HepG2 (cell line): ENCODE results near the gene TMCC2. TPM values are rescaled to one million over a fixed set of nuclear protein-coding genes. Genes with fewer than 3 reads are reported as not detected.

Experiments used
- ATAC-seq: fragments of 200-7000 bp; cut with Tn5 transposase; 3 replicates; pipeline ENCODE4 v1.9.1; 2020; ENCODE audit warnings: mild to moderate bottlenecking, moderate library complexity
- BruUV-seq: library from RNA; stranded (reverse); fragments of 400-500 nt; replicated peaks from 2 replicates; lab custom pipeline; 2021; lab: Mats Ljungman, UMichigan
- CTCF ChIA-PET: fragments of 300-600 bp; formaldehyde crosslinking; extraction: SDS; loops from one replicate; lab custom pipeline; 2021; ENCODE audit warnings: low total read pairs, inconsistent platforms, low intra/inter-chr PET ratio; lab: Yijun Ruan, JAX
- POLR2A ChIA-PET: fragments of 350-600 bp; sonication (Branson Sonifier 250); formaldehyde crosslinking; loops from one replicate; lab custom pipeline; 2020; ENCODE audit warnings: antibody characterized with exemption, inconsistent platforms; lab: Yijun Ruan, JAX
- DNase-seq: peaks from one replicate; pipeline ENCODE4 v3.0.0-alpha.2; 2015; ENCODE audit warnings: low spot score
- FAIRE-seq: peaks from 3 replicates; lab custom pipeline; 2011; peaks lifted over from hg19 to GRCh38; lab: Jason Lieb, UNC
- H2AFZ ChIP-seq: one replicate; pipeline ENCODE4 v1.6.1; 2011; ENCODE audit warnings: low read length, inconsistent platforms
- H3K27ac ChIP-seq: fragments of 300-600 bp; 3 replicates; pipeline ENCODE4 v1.8.0; 2011; ENCODE audit warnings: mixed run types, mild to moderate bottlenecking, mixed read lengths, low read length, inconsistent platforms; ENCODE audit not compliant: insufficient read depth; ENCODE audit errors: extremely low read length
- H3K27me3 ChIP-seq, 2 experiments: fragments of 200-600 bp in 1 of 2; 2 replicates in 1 of 2; 3 replicates in 1 of 2; pipeline versions ENCODE4 v1.6.0 to v1.8.0; 2011; ENCODE audit warnings: low read length in 2 of 2, mild to moderate bottlenecking in 2 of 2, moderate library complexity in 2 of 2, inconsistent platforms in 1 of 2; ENCODE audit not compliant: insufficient read depth in 2 of 2, control insufficient read depth in 1 of 2
- H3K36me3 ChIP-seq, 2 experiments: fragments of 200-600 bp in 1 of 2; replicated peaks in 1 of 2; 2 replicates in 1 of 2; 3 replicates in 1 of 2; pipeline versions ENCODE4 v1.5.1 to v1.8.0; 2011; ENCODE audit warnings: low read length in 2 of 2, inconsistent platforms in 1 of 2; ENCODE audit not compliant: insufficient read depth in 2 of 2, control insufficient read depth in 1 of 2
- H3K4me1 ChIP-seq: 2 replicates; pipeline ENCODE4 v1.5.1; 2012; ENCODE audit warnings: low read length, inconsistent platforms; ENCODE audit not compliant: insufficient read depth
- H3K4me2 ChIP-seq: 2 replicates; pipeline ENCODE4 v1.6.0; 2011; ENCODE audit warnings: low read depth, low read length, inconsistent platforms
- H3K4me3 ChIP-seq, 3 experiments: fragments of 200-600 bp in 1 of 3; sonication (generic), shearing (Covaris generic) in 1 of 3; replicated peaks in 1 of 3; 2 replicates each; pipeline ENCODE4 v1.5.1; 2011 to 2016; ENCODE audit warnings: low read length in 3 of 3, inconsistent platforms in 2 of 3, low read depth in 2 of 3, mild to moderate bottlenecking in 2 of 3, control low read depth in 1 of 3, mixed read lengths in 1 of 3; ENCODE audit not compliant: insufficient read depth in 1 of 3
- H3K79me2 ChIP-seq: one replicate; pipeline ENCODE4 v1.6.1; 2011; ENCODE audit warnings: low read length, inconsistent platforms; ENCODE audit not compliant: insufficient read depth
- H3K9ac ChIP-seq: 2 replicates; pipeline ENCODE4 v1.6.0; 2011; ENCODE audit warnings: mild to moderate bottlenecking, low read depth, low read length, inconsistent platforms; ENCODE audit not compliant: insufficient read depth
- H3K9me3 ChIP-seq: 2 replicates; pipeline ENCODE4 v1.5.1; 2012; ENCODE audit warnings: mild to moderate bottlenecking, low read length
- H4K20me1 ChIP-seq: 2 replicates; pipeline ENCODE4 v1.6.0; 2011; ENCODE audit warnings: inconsistent platforms, mild to moderate bottlenecking, low read length, moderate library complexity; ENCODE audit not compliant: insufficient read depth
- ATF7-NPFF ChIP-seq: sonication (generic); formaldehyde crosslinking; IDR thresholded peaks from 2 replicates; pipeline ENCODE4 v1.8.1; 2023; ENCODE audit warnings: mild to moderate bottlenecking, low read depth, missing genetic modification reagents, moderate library complexity
- HNRNPK ChIP-seq: fragments of 200-400 bp; formaldehyde crosslinking; IDR thresholded peaks from 2 replicates; pipeline ENCODE4 v1.6.1; 2018; ENCODE audit warnings: low read length, low read depth, moderate library complexity, mild to moderate bottlenecking; ENCODE audit not compliant: poor library complexity, severe bottlenecking
- NCOA2 ChIP-seq: sonication (generic); formaldehyde crosslinking; IDR thresholded peaks from 2 replicates; pipeline ENCODE4 v1.8.0; 2022; ENCODE audit warnings: inconsistent platforms
- ZFP1 ChIP-seq: IDR thresholded peaks from 2 replicates; pipeline ENCODE4 v1.6.1; 2016
- ZNF343 ChIP-seq: sonication (generic); formaldehyde crosslinking; IDR thresholded peaks from 2 replicates; pipeline ENCODE4 v1.4.0; 2020; ENCODE audit warnings: mild to moderate bottlenecking, missing genetic modification reagents
- ZNF468 ChIP-seq: sonication (generic); formaldehyde crosslinking; IDR thresholded peaks from 2 replicates; pipeline ENCODE4 v1.8.0; 2022; ENCODE audit warnings: mild to moderate bottlenecking, moderate library complexity, missing genetic modification reagents
- ZNF562 ChIP-seq: sonication (generic); formaldehyde crosslinking; IDR thresholded peaks from 2 replicates; pipeline ENCODE4 v1.8.0; 2022; ENCODE audit warnings: missing genetic modification reagents, borderline replicate concordance
- WGBS: methylation state at CpG from one replicate; pipeline ENCODE4 v1.1.6; 2017; ENCODE audit warnings: low lambda C conversion rate; 5-methylcytosine and 5-hydroxymethylcytosine counted together
- in situ Hi-C: cut with HindIII; loops from 2 replicates; pipeline ENCODE4 v1.10.0; 2017; ENCODE audit warnings: low pct_unique_long_range_greater_than_20kb; ENCODE audit not compliant: extremely low pct_ligation_motif_present
- intact Hi-C: fragments of 100-400 bp; cut with micrococcal nuclease; formaldehyde crosslinking; loops from one replicate; pipeline ENCODE4 v1.10.0; 2022; ENCODE audit not compliant: unreplicated experiment
- polyA plus RNA-seq, 8 experiments: library from polyadenylated mRNA; depleted of rRNA in 3 of 8; stranded (reverse) in 7 of 8; unstranded in 1 of 8; fragments of >200 nt; fragmentation: Illumina TruSeq in 4 of 8; extraction: Trizol in 4 of 8; gene quantifications; 2 replicates each; pipeline versions ENCODE4 v1.2.1 to v1.2.3, GENCODE V29; 2011 to 2016; ENCODE audit warnings: low read depth in 4 of 8, missing spikeins in 1 of 8, mixed read lengths in 1 of 8; ENCODE audit not compliant: insufficient read depth in 1 of 8
- total RNA-seq, 5 experiments: library from RNA; depleted of rRNA; stranded (reverse); fragments of >200 nt; fragmentation: Illumina TruSeq; extraction: Trizol; gene quantifications; 2 replicates each; pipeline ENCODE4 v1.2.3, GENCODE V29; 2016; ENCODE audit warnings: low read depth in 1 of 5
- TF ChIP-seq, protein P1 (sequence below): sonication (generic); formaldehyde crosslinking; IDR thresholded peaks from 2 replicates; pipeline ENCODE4 v1.4.0; 2020; ENCODE audit warnings: missing genetic modification reagents, borderline replicate concordance
- TF ChIP-seq, protein P2 (sequence below): sonication (generic); formaldehyde crosslinking; IDR thresholded peaks from 2 replicates; pipeline ENCODE4 v1.4.0; 2020; ENCODE audit warnings: missing genetic modification reagents

Gene TMCC2
- total and polyA plus RNA-seq, 2 of the 13 experiments (the other 11 are each of a cell fraction or from before 2014, with no cell fraction given), result 0.12 to 0.24 TPM

GRCh38 chr1:205312866-205313562, 85.3 kb downstream of the TMCC2 start:
- Histone ChIP-seq H4K20me1 (no peaks in the 10 kb centered on the region; the same call in 1 of the 2 replicates), H3K9me3 (no peaks in the 10 kb centered on the region), H3K79me2 (peaks cover 24% of the 10 kb centered on the region), H3K9ac (no peak overlapping the region), H3K4me2 (no peak overlapping the region), H3K4me1 (peaks cover 49% of the 10 kb centered on the region), H3K36me3 (peaks cover 16 to 27% of the 10 kb centered on the region in 2 experiments; a peak in 4 of 5 replicates), H2AFZ (no peak overlapping the region), H3K27ac (no peak overlapping the region), H3K4me3 (no peak overlapping the region), H3K27me3 (no peaks in the 10 kb centered on the region; a peak in 1 of 5 replicates)
- TF ChIP-seq ZNF468 (CRISPR knock-in tag) (no peak), ZFP1 (no peak), ATF7-NPFF (CRISPR knock-in tag) (no peak), HNRNPK (peak; percentile 25), ZNF562 (CRISPR knock-in tag) (no peak)
- in situ Hi-C loops (no loop called here), intact Hi-C loops (no loop called here)
- BruUV-seq, result no TSS peak
- POLR2A ChIA-PET, result interaction anchor here (1.2 to 2.1 kb wide), 2 partner anchors 11 to 18 kb away, joined by 3 to 9 read pairs; no protein-coding TSS in a partner anchor
- 89% methylated on average over 10 of the region's 10 CpGs for WGBS
- CTCF ChIA-PET, result no interaction called here
- ATAC-seq, result no peak
- no peak for DNase-seq
- no peak for FAIRE-seq

DNA sequence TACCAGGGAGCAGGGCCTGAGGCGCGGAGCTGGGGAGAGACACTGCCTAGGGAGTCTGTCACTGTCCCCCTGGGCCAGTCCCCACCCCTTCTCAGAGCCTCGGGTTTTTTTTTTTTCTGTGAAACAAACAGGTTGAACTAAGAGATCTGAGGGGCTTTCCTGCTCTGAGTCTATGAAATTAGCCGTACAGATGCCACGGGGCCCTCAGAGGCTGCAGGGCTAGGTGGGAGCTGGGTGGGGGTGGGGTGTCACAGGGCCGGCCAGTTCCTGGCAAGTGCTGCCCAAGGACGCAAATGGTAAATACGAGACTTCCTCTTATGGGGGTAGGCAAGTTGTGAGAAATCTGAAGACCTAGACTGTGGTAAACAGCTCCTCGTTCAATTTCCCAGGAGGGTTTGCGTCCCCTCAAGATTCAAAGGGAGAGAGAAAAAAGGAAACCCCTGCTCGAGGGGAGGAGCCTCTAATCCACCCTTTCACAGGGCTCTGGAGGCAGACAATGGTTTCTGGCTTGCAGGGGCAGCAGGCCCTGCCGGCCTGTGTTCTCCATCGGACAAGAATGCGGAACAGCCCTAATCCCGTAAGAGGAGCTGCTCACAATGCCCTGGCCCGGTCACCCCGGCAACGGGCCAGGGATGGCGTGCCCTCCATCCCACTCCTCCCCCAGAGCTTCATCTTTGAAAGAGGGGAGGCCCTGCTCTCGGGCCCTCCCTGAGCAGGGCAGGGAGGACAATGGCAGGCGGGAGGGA, 86.0 kb downstream of the TMCC2 start:
- 76% methylated on average over 21 of the region's 21 CpGs for WGBS
- H3K4me2 ChIP-seq, result no peak overlapping the region; the same call in 1 of the 2 replicates
- no peak overlapping the region for H3K9ac ChIP-seq
- H3K4me1 ChIP-seq, result peaks cover 57% of the 10 kb centered on the region
- in situ Hi-C loops (no loop called here), intact Hi-C loops (no loop called here)
- BruUV-seq, result no TSS peak
- DNase-seq (no peak), FAIRE-seq (no peak), ATAC-seq (no peak)
- no peaks in the 10 kb centered on the region for H3K9me3 ChIP-seq
- H3K36me3 ChIP-seq, result peaks cover 15 to 22% of the 10 kb centered on the region in 2 experiments; a peak in 4 of 5 replicates
- H2AFZ ChIP-seq, result no peak overlapping the region
- peaks cover 24% of the 10 kb centered on the region for H3K79me2 ChIP-seq
- ChIA-PET POLR2A (interaction anchor here (1.2 to 2.1 kb wide), 2 partner anchors 12 to 19 kb away, joined by 3 to 9 read pairs; no protein-coding TSS in a partner anchor), CTCF (no interaction called here)
- no peak overlapping the region for H3K4me3 ChIP-seq
- H3K27me3 ChIP-seq, result no peaks in the 10 kb centered on the region; a peak in 1 of 5 replicates
- H3K27ac ChIP-seq, result no peak overlapping the region
- H4K20me1 ChIP-seq, result no peaks in the 10 kb centered on the region; the same call in 1 of the 2 replicates
- TF ChIP-seq, protein P1, sequence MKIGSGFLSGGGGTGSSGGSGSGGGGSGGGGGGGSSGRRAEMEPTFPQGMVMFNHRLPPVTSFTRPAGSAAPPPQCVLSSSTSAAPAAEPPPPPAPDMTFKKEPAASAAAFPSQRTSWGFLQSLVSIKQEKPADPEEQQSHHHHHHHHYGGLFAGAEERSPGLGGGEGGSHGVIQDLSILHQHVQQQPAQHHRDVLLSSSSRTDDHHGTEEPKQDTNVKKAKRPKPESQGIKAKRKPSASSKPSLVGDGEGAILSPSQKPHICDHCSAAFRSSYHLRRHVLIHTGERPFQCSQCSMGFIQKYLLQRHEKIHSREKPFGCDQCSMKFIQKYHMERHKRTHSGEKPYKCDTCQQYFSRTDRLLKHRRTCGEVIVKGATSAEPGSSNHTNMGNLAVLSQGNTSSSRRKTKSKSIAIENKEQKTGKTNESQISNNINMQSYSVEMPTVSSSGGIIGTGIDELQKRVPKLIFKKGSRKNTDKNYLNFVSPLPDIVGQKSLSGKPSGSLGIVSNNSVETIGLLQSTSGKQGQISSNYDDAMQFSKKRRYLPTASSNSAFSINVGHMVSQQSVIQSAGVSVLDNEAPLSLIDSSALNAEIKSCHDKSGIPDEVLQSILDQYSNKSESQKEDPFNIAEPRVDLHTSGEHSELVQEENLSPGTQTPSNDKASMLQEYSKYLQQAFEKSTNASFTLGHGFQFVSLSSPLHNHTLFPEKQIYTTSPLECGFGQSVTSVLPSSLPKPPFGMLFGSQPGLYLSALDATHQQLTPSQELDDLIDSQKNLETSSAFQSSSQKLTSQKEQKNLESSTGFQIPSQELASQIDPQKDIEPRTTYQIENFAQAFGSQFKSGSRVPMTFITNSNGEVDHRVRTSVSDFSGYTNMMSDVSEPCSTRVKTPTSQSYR (CRISPR knock-in tag), result peak; percentile 36; the same call in 1 of the 2 replicates
- TF ChIP-seq ZNF343 (CRISPR knock-in tag), result no peak
- 0 out of 2 replicates have a peak, but pooled peaks have one; percentile 46 for TF ChIP-seq NCOA2 (CRISPR knock-in tag)
- TF ChIP-seq, protein P2, sequence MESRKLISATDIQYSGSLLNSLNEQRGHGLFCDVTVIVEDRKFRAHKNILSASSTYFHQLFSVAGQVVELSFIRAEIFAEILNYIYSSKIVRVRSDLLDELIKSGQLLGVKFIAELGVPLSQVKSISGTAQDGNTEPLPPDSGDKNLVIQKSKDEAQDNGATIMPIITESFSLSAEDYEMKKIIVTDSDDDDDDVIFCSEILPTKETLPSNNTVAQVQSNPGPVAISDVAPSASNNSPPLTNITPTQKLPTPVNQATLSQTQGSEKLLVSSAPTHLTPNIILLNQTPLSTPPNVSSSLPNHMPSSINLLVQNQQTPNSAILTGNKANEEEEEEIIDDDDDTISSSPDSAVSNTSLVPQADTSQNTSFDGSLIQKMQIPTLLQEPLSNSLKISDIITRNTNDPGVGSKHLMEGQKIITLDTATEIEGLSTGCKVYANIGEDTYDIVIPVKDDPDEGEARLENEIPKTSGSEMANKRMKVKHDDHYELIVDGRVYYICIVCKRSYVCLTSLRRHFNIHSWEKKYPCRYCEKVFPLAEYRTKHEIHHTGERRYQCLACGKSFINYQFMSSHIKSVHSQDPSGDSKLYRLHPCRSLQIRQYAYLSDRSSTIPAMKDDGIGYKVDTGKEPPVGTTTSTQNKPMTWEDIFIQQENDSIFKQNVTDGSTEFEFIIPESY (CRISPR knock-in tag), result 0 out of 2 replicates have a peak, but pooled peaks have one; percentile 27
